ENCODE data around the gene KCNH6. TPM values are rescaled to one million over a fixed set of nuclear protein-coding genes. Genes with fewer than 3 reads are reported as not detected.

Gene KCNH6
- total RNA-seq, 6 experiments from 2014 or later: not detected

GRCh38 chr17:63482509-63482908, 40.6 kb upstream of the KCNH6 start:
- Histone ChIP-seq H3K9me3 (no peaks in the 10 kb centered on the region), H3K4me3 (no peak overlapping the region), H3K27me3 (peaks cover 0 to 7% of the 10 kb centered on the region in 2 donors), H3K4me1 (peaks cover 0 to 7% (median 0%) of the 10 kb centered on the region in 4 donors), H3K36me3 (no peaks in the 10 kb centered on the region), H3K27ac (no peak overlapping the region)
- DNase-seq (no peak), ATAC-seq (no peak)
- intact Hi-C loops (cut with DNase I): no loop called here
- no peak for TF ChIP-seq POLR2A (IDR thresholded peaks at IDR 0.05)
- TF ChIP-seq, protein P1, sequence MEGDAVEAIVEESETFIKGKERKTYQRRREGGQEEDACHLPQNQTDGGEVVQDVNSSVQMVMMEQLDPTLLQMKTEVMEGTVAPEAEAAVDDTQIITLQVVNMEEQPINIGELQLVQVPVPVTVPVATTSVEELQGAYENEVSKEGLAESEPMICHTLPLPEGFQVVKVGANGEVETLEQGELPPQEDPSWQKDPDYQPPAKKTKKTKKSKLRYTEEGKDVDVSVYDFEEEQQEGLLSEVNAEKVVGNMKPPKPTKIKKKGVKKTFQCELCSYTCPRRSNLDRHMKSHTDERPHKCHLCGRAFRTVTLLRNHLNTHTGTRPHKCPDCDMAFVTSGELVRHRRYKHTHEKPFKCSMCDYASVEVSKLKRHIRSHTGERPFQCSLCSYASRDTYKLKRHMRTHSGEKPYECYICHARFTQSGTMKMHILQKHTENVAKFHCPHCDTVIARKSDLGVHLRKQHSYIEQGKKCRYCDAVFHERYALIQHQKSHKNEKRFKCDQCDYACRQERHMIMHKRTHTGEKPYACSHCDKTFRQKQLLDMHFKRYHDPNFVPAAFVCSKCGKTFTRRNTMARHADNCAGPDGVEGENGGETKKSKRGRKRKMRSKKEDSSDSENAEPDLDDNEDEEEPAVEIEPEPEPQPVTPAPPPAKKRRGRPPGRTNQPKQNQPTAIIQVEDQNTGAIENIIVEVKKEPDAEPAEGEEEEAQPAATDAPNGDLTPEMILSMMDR (IDR thresholded peaks at IDR 0.05): no peak
- 70% methylated on average over 4 of the region's 16 CpGs for WGBS (ENCODE audit: insufficient coverage, low coverage, low lambda C conversion rate, missing lambda C conversion rate)

DNA sequence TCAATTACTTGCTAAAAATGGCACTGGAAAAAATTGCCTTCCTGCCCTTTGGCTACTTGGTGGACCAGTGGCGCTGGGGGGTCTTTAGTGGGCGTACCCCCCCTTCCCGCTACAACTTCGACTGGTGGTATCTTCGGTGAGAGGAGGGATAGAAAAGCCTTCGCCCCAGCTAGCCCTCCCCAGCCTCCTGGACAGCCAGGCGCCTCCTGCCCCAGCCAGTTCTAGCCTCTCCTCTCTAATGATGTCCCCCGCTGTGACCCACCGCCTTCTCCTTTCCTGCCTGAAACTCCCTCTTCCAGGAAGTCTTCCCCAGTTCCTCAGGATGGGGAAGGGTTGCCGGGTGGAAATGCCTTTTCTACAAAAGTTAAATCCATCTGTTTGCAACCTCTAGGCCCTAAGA, 40.1 kb upstream of the KCNH6 start:
- Histone ChIP-seq H3K27ac (no peak overlapping the region), H3K36me3 (no peaks in the 10 kb centered on the region), H3K9me3 (no peaks in the 10 kb centered on the region), H3K27me3 (peaks cover 0 to 2% of the 10 kb centered on the region in 2 donors), H3K4me3 (no peak overlapping the region), H3K4me1 (peaks cover 0 to 2% (median 0%) of the 10 kb centered on the region in 4 donors)
- 62% methylated on average over 10 of the region's 10 CpGs for WGBS (ENCODE audit: insufficient coverage, low coverage, low lambda C conversion rate, missing lambda C conversion rate)
- DNase-seq (peak in 1 of 3 donors; percentile 27), ATAC-seq (no peak)
- no peak for TF ChIP-seq POLR2A (IDR thresholded peaks at IDR 0.05)
- TF ChIP-seq, protein P1 (IDR thresholded peaks at IDR 0.05): no peak
- intact Hi-C loops (cut with DNase I): no loop called here

GRCh38 chr17:63483655-63484575, 39.2 kb upstream of the KCNH6 start:
- intact Hi-C loops (cut with DNase I): no loop called here
- no peaks in the 10 kb centered on the region for H3K36me3 ChIP-seq
- no peaks in the 10 kb centered on the region for H3K27me3 ChIP-seq
- no peak overlapping the region for H3K27ac ChIP-seq
- no peaks in the 10 kb centered on the region for H3K4me1 ChIP-seq
- ATAC-seq (no peak), DNase-seq (peak in 1 of 3 donors; percentile 22)
- no peak for TF ChIP-seq POLR2A (IDR thresholded peaks at IDR 0.05)
- TF ChIP-seq, protein P1 (IDR thresholded peaks at IDR 0.05): no peak
- no peak overlapping the region for H3K4me3 ChIP-seq
- 80% methylated on average over 1 of the region's 16 CpGs for WGBS (ENCODE audit: insufficient coverage, low coverage, low lambda C conversion rate, missing lambda C conversion rate)
- no peaks in the 10 kb centered on the region for H3K9me3 ChIP-seq

GRCh38 chr17:63486317-63487013, 36.7 kb upstream of the KCNH6 start:
- intact Hi-C loops (cut with DNase I): no loop called here
- Histone ChIP-seq H3K4me1 (no peaks in the 10 kb centered on the region), H3K27me3 (no peaks in the 10 kb centered on the region), H3K9me3 (no peaks in the 10 kb centered on the region), H3K4me3 (no peak overlapping the region), H3K27ac (no peak overlapping the region), H3K36me3 (no peaks in the 10 kb centered on the region)
- ATAC-seq (no peak), DNase-seq (no peak)
- TF ChIP-seq, protein P1 (IDR thresholded peaks at IDR 0.05): no peak
- TF ChIP-seq POLR2A (IDR thresholded peaks at IDR 0.05): no peak
- 64% methylated on average over 7 of the region's 12 CpGs for WGBS (ENCODE audit: insufficient coverage, low coverage, low lambda C conversion rate, missing lambda C conversion rate)
